CD4-positive, alpha-beta memory T cell (primary cell): ENCODE results near the gene TRIM72. TPM values are rescaled to one million over a fixed set of nuclear protein-coding genes. Genes with fewer than 3 reads are reported as not detected.
A peak's percentile ranks its signal among the peaks of the same experiment; 100 is the strongest.
"Not testable (repeated sequence)": the region's sequence is repeated elsewhere in the genome, so short reads cannot be mapped to it uniquely, and the experiment has no call there.

ENCODE experiments used
- CTCF ChIA-PET: fragments of 350-600 bp; sonication (Branson Sonifier 250); formaldehyde crosslinking; loops from one replicate; lab custom pipeline; 2021; ENCODE audit warnings: inconsistent platforms; ENCODE audit not compliant: partially characterized antibody; lab: Charles Lee
- POLR2A ChIA-PET: fragments of 350-600 bp; sonication (Branson Sonifier 250); formaldehyde crosslinking; loops from one replicate; lab custom pipeline; 2021; ENCODE audit not compliant: partially characterized antibody; lab: Charles Lee
- DNase-seq, 5 donors: peaks; one replicate each; pipeline versions ENCODE4 v3.0.0 to v3.0.0-alpha.2; 2020 to 2022; ENCODE audit warnings: mixed read lengths in 1 of 5
- H3K27ac ChIP-seq: one replicate; pipeline ENCODE4 v1.7.0; 2013; ENCODE audit warnings: low read depth, low read length
- H3K27me3 ChIP-seq: 2 replicates; pipeline ENCODE4 v1.7.0; 2013; ENCODE audit warnings: mild to moderate bottlenecking, low read length, moderate library complexity; ENCODE audit not compliant: insufficient read depth
- H3K36me3 ChIP-seq: 2 replicates; pipeline ENCODE4 v1.7.0; 2013; ENCODE audit warnings: mild to moderate bottlenecking, low read length, moderate library complexity; ENCODE audit not compliant: insufficient read depth
- H3K4me1 ChIP-seq: 2 replicates; pipeline ENCODE4 v1.7.0; 2013; ENCODE audit warnings: mild to moderate bottlenecking, low read length, moderate library complexity; ENCODE audit not compliant: insufficient read depth
- H3K4me3 ChIP-seq, 2 donors: one replicate each; pipeline ENCODE4 v1.7.0; 2013; ENCODE audit warnings: low read length in 2 of 2, mild to moderate bottlenecking in 1 of 2
- H3K9me3 ChIP-seq, 2 donors: one replicate each; pipeline ENCODE4 v1.7.0; 2013; ENCODE audit warnings: low read length in 2 of 2, control low read depth in 1 of 2; ENCODE audit not compliant: control insufficient read depth in 1 of 2
- H3K27ac Mint-ChIP-seq, 7 donors: one replicate each; pipeline ENCODE4 v1.8.0; 2020 to 2021; ENCODE audit warnings: mixed read lengths in 7 of 7, mild to moderate bottlenecking in 6 of 7, inconsistent platforms in 3 of 7, moderate library complexity in 3 of 7
- H3K27me3 Mint-ChIP-seq, 2 donors: one replicate each; pipeline ENCODE4 v1.8.0; 2020 to 2021; ENCODE audit warnings: mixed read lengths in 2 of 2
- H3K36me3 Mint-ChIP-seq, 2 donors: one replicate each; pipeline ENCODE4 v1.8.0; 2020 to 2021; ENCODE audit warnings: mixed read lengths in 2 of 2, inconsistent platforms in 1 of 2, mild to moderate bottlenecking in 1 of 2
- H3K4me1 Mint-ChIP-seq, 4 donors: one replicate each; pipeline ENCODE4 v1.8.0; 2020 to 2021; ENCODE audit warnings: mixed read lengths in 4 of 4, mild to moderate bottlenecking in 1 of 4
- H3K4me3 Mint-ChIP-seq, 8 donors: one replicate each; pipeline ENCODE4 v1.8.0; 2020 to 2021; ENCODE audit warnings: mixed read lengths in 8 of 8, mild to moderate bottlenecking in 7 of 8, moderate library complexity in 6 of 8, inconsistent platforms in 3 of 8
- H3K9me3 Mint-ChIP-seq, 8 donors: one replicate each; pipeline ENCODE4 v1.8.0; 2020 to 2021; ENCODE audit warnings: mixed read lengths in 8 of 8, mild to moderate bottlenecking in 5 of 8, inconsistent platforms in 3 of 8, moderate library complexity in 1 of 8
- intact Hi-C: fragments of 100-400 bp; cut with micrococcal nuclease; formaldehyde crosslinking; loops from one replicate; pipeline ENCODE4 v1.15.1; 2023
- polyA plus RNA-seq, 2 donors: library from polyadenylated mRNA; unstranded; fragments of 300-500 nt; fragmentation: Illumina TruSeq; gene quantifications; one replicate each; pipeline ENCODE4 v1.2.3, GENCODE V29; 2021
- total RNA-seq, 2 experiments: library from RNA; stranded (reverse); gene quantifications; one replicate each; pipeline ENCODE4 v1.2.3, GENCODE V29; 2021

TRIM72 gene
- total and polyA plus RNA-seq, 4 experiments from 2014 or later = not detected

DNA sequence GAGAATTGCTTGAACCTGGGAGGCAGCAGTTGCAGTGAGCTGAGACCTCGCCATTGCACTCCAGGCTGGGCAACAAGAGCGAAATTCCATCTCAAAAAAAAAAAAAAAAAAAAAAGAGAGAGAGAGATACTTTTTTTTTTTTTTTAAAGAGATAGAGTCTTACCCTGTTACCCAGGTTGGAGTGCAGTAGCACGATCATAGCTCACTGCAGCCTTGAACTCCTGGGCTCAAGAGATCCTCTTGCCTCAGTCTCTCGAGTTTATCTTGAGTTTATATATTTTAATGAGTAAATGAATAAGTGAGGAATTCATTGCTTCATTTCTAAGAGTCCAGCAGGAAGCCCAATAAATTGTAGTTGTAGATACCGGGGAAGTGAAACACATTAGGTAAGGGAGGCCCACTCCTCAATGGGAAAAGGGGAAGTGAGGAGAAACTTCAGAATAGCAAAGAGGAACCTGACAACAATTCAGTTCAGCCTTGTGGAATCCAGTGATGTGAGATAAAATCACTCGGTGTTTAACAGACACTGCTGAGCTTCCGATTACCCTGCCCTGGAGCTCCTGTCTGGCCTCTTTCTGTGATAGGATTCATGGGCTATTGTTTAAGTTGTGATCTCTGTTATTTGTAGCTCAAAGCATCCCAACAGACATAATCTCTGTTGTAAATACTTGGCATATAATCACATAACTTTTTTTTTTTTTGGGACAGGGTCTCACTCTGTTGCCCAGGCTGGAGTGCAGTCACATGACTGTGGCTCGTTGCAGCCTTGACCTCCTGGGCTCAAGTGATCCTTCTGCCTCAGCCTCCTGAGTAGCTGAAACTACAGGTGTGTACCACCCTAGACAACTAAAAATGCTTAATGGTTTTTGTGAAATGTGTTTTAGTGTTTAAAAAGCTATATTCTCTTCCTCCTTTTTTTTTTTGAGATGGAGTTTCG is 30.1 kb downstream of the TRIM72 start:
- no peak overlapping the region for H3K4me3 ChIP-seq

DNA sequence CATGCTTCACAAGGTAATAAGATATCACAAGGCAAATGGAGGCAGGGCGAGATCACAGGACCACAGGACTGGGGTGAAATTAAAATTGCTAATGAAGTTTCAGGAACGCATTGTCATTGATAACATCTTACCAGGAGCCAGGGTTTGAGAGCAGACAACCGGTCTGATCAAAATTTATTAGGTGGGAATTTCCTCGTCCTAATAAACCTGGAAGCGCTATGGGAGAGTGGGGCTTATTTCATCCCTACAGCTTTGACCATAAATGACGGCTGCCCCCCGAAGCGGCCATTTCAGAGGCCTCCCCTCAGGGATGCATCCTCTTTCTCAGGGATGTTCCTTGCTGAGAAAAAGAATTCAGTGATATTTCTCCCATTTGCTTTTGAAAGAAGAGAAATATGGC is 31.7 kb downstream of the TRIM72 start:
- H3K4me3 Mint-ChIP-seq, H3K4me1 ChIP-seq, CTCF ChIA-PET, H3K27me3 Mint-ChIP-seq, H3K27ac Mint-ChIP-seq, H3K36me3 ChIP-seq, DNase-seq, H3K9me3 Mint-ChIP-seq, H3K4me1 Mint-ChIP-seq, H3K4me3 ChIP-seq, intact Hi-C loops, H3K27ac ChIP-seq, H3K9me3 ChIP-seq, H3K27me3 ChIP-seq, POLR2A ChIA-PET, H3K36me3 Mint-ChIP-seq: not testable (repeated sequence)

More for the DNA sequence above, 30.1 kb downstream of the TRIM72 start:
- Histone ChIP-seq H3K9me3 (no peaks in the 10 kb centered on the region), H3K36me3 (no peaks in the 10 kb centered on the region), H3K4me1 (no peaks in the 10 kb centered on the region), H3K27ac (no peak overlapping the region), H3K27me3 (no peaks in the 10 kb centered on the region)
- CTCF ChIA-PET = no interaction called here
- no peak for DNase-seq
- Mint-ChIP-seq H3K9me3 (peaks cover 0 to 2% (median 0%) of the 10 kb centered on the region in 8 donors), H3K36me3 (no peaks in the 10 kb centered on the region), H3K27me3 (no peaks in the 10 kb centered on the region), H3K4me3 (no peak overlapping the region), H3K27ac (peak overlapping the region in 2 of 7 donors; percentile 2 to 60), H3K4me1 (no peaks in the 10 kb centered on the region)
- intact Hi-C loops = no loop called here
- POLR2A ChIA-PET = interaction anchor here (1.2 kb wide), 1 partner anchor 16 kb away, joined by 3 read pairs; the partner anchor contains the start of gene ITGAM

DNA sequence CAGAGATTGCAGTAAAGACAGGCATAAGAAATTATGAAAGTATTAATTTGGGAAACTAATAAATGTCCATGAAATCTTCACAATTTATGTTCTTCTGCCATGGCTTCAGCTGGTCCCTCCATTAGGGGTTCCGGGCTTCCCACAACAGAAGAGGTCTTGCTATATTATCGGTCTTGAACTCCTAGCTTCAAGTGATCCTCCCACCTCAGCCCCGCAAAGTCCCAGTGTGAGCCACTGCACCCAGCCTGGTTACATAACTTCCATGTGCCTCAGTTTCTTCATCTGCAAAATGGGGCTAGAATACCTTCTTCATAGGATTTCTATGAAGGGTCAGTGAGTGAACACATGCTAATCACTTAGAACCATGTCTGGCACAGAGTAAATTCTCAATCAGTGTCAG is 32.4 kb downstream of the TRIM72 start:
- peaks cover 0 to 6% (median 3%) of the 10 kb centered on the region in 4 donors for H3K4me1 Mint-ChIP-seq
- CTCF ChIA-PET = no interaction called here
- Histone ChIP-seq H3K9me3 (no peaks in the 10 kb centered on the region), H3K4me1 (peaks cover 7% of the 10 kb centered on the region), H3K27ac (no peak overlapping the region), H3K27me3 (no peaks in the 10 kb centered on the region), H3K36me3 (no peaks in the 10 kb centered on the region), H3K4me3 (no peak overlapping the region)
- no peaks in the 10 kb centered on the region for H3K36me3 Mint-ChIP-seq
- H3K4me3 Mint-ChIP-seq = no peak overlapping the region
- POLR2A ChIA-PET = no interaction called here
- H3K27me3 Mint-ChIP-seq = no peaks in the 10 kb centered on the region
- intact Hi-C loops = no loop called here
- DNase-seq = no peak
- H3K27ac Mint-ChIP-seq = no peak overlapping the region
- H3K9me3 Mint-ChIP-seq = peaks cover 0 to 2% (median 0%) of the 10 kb centered on the region in 8 donors

DNA sequence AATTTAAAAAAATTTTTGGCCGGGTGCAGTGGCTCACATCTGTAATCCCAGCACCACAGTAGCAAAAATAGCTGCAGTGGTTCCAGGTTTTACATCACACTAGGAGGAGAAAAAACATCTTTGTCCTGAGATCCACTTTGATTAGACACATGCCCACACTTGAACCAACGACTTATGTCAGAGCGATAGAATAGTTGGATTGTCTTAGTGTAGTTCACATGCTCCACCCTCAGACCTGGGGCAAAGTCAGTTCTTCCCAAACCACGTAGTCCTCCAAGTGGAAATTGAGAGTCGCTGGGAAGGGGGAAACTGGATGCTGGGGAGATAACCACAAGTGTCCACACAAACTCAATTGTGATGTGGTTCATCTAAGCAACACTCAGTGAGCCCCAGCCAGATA is 34.4 kb downstream of the TRIM72 start:
- peaks cover 4 to 13% (median 7%) of the 10 kb centered on the region in 4 donors for H3K4me1 Mint-ChIP-seq
- H3K27me3 Mint-ChIP-seq = no peaks in the 10 kb centered on the region
- Histone ChIP-seq H3K4me3 (no peak overlapping the region), H3K9me3 (no peaks in the 10 kb centered on the region), H3K27ac (no peak overlapping the region), H3K36me3 (no peaks in the 10 kb centered on the region), H3K27me3 (no peaks in the 10 kb centered on the region), H3K4me1 (peaks cover 8% of the 10 kb centered on the region)
- H3K9me3 Mint-ChIP-seq = no peaks in the 10 kb centered on the region
- no peak overlapping the region for H3K27ac Mint-ChIP-seq
- no peak for DNase-seq
- no peak overlapping the region for H3K4me3 Mint-ChIP-seq
- H3K36me3 Mint-ChIP-seq = no peaks in the 10 kb centered on the region
- POLR2A ChIA-PET = no interaction called here
- CTCF ChIA-PET = no interaction called here
- intact Hi-C loops = no loop called here

DNA sequence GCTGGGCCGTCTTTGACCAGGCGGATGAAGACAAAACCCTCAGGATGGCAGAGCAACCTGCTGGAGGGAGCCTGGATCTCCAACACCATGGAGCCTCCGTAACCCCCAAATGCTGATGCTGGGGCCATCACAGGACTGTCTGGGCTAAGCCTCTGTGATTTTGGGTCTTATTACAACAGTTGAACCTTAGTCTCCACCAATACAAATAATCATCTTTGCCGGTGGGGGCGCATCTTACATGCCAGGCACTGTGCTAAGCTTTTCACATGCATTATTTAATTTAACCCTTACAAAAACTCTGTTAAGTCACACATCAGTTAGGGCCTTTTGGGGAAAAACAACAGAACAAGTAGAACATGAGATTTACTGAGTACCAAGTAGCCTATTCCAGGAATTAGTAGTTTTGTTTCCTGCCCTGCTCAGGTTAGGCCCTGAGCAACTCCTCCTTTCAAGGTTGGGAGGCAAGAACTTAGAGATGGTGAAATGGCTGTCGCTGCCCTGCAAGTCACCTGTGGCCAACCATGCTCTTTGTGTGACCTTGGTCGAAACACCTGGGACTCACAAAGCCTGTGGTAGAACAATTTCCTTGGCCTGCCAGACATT is 37.0 kb downstream of the TRIM72 start:
- no peak for DNase-seq
- intact Hi-C loops = no loop called here
- CTCF ChIA-PET = no interaction called here
- Histone ChIP-seq H3K27ac (no peak overlapping the region), H3K9me3 (no peaks in the 10 kb centered on the region), H3K4me3 (no peak overlapping the region), H3K27me3 (no peaks in the 10 kb centered on the region), H3K4me1 (peaks cover 8% of the 10 kb centered on the region), H3K36me3 (no peaks in the 10 kb centered on the region)
- Mint-ChIP-seq H3K9me3 (no peaks in the 10 kb centered on the region), H3K27me3 (no peaks in the 10 kb centered on the region), H3K4me1 (peaks cover 9 to 21% (median 13%) of the 10 kb centered on the region in 4 donors), H3K4me3 (no peak overlapping the region), H3K36me3 (no peaks in the 10 kb centered on the region), H3K27ac (no peak overlapping the region)
- POLR2A ChIA-PET = no interaction called here

DNA sequence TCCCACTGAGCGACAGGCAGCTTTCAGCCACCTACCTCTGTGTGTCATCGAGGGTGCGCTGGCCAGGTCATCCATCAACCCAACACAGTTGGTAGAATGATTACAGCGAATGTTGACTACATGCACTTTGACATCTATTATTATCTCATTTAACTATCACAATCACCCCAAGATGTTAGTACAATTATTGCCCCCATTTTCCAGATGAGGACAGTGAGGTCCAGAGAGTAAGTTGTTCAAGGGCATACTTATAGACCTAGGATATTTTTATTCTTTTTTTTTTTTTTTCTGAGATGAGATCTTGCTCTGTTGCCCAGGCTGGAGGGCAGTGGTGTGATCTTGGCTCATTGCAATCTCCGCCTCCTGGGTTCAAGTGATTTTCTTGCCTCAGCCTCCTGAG is 37.5 kb downstream of the TRIM72 start:
- ChIA-PET CTCF (no interaction called here), POLR2A (no interaction called here)
- Histone ChIP-seq H3K4me3 (no peak overlapping the region), H3K27ac (no peak overlapping the region), H3K36me3 (no peaks in the 10 kb centered on the region), H3K9me3 (no peaks in the 10 kb centered on the region), H3K4me1 (peaks cover 8% of the 10 kb centered on the region), H3K27me3 (no peaks in the 10 kb centered on the region)
- intact Hi-C loops = no loop called here
- Mint-ChIP-seq H3K27ac (no peak overlapping the region), H3K9me3 (no peaks in the 10 kb centered on the region), H3K4me3 (no peak overlapping the region), H3K4me1 (peaks cover 9 to 21% (median 13%) of the 10 kb centered on the region in 4 donors), H3K27me3 (no peaks in the 10 kb centered on the region), H3K36me3 (no peaks in the 10 kb centered on the region)
- DNase-seq = no peak

DNA sequence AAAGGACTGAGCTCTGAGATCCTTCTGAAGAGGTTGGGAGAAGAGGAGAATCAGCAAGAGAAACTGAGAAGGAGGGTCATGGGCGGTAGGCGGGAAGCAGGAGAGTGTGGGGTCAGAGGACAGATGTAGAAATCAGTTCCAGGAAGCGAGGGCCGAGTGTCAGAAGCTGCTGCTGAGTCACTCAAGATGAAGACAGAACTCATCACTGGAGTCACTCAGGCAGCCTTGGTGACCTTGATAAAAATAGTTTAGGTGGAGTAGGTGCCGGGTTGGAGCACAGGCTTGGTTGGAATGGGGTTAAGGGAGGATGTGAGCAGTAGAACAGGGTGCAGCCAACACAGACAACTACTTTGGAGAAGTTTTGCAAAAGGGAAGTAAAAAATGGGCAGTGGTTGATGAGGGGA is 39.7 kb downstream of the TRIM72 start:
- Mint-ChIP-seq H3K27ac (peak overlapping the region in 4 of 7 donors; percentile 0 to 64 (median 30)), H3K27me3 (no peaks in the 10 kb centered on the region), H3K4me3 (no peak overlapping the region), H3K4me1 (peaks cover 11 to 21% (median 13%) of the 10 kb centered on the region in 4 donors), H3K36me3 (no peaks in the 10 kb centered on the region), H3K9me3 (no peaks in the 10 kb centered on the region)
- H3K4me3 ChIP-seq = no peak overlapping the region
- H3K27ac ChIP-seq = no peak overlapping the region
- ChIA-PET POLR2A (no interaction called here), CTCF (no interaction called here)
- H3K4me1 ChIP-seq = peaks cover 8% of the 10 kb centered on the region
- no peaks in the 10 kb centered on the region for H3K9me3 ChIP-seq
- no peak for DNase-seq
- no peaks in the 10 kb centered on the region for H3K36me3 ChIP-seq
- intact Hi-C loops = no loop called here
- no peaks in the 10 kb centered on the region for H3K27me3 ChIP-seq
